GM21515 (cell line): ENCODE results near the gene PTH1R.

ENCODE experiments used
- ATAC-seq: cut with Tn5 transposase; IDR thresholded peaks from one replicate; pipeline ENCODE4 v1.9.1; 2021; ENCODE audit not compliant: unreplicated experiment

The PTH1R gene

GRCh38 chr3:46881596-46882376, 4.3 kb downstream of the PTH1R start:
- no peak for ATAC-seq

DNA sequence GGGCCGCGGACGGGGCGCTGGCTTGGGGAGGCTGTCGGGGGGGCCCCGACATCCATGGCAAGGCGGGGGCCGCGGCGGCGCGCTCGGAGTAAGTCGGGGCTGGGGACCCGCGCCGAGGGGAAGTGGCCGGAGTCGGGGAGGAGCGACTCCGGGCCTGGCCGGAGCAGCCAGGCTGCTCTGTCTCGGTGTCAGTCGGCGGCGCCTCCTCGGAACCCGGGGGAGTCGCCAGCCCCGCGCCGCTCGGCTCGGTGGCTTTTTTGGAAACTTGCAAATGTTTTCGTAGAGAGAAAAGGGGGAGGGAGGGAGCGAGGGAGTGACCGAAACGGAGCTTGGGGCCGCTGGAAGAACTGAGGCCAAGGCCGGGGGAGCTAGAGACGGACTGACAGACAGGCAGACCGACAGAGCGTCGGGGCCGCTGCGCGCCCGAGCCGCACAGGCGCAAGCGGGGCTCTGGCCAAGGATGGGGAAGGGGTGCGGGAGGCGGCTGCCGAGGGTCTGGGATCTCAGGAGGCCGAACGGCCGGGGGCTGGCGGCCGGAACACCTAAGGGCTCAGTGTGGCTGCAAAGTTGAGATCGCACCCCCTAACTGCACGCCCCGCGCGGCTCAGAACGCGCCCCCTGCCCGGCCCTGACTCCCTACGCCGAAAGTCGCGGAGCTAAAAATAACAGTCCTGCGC, 5.0 kb downstream of the PTH1R start:
- no peak for ATAC-seq

DNA sequence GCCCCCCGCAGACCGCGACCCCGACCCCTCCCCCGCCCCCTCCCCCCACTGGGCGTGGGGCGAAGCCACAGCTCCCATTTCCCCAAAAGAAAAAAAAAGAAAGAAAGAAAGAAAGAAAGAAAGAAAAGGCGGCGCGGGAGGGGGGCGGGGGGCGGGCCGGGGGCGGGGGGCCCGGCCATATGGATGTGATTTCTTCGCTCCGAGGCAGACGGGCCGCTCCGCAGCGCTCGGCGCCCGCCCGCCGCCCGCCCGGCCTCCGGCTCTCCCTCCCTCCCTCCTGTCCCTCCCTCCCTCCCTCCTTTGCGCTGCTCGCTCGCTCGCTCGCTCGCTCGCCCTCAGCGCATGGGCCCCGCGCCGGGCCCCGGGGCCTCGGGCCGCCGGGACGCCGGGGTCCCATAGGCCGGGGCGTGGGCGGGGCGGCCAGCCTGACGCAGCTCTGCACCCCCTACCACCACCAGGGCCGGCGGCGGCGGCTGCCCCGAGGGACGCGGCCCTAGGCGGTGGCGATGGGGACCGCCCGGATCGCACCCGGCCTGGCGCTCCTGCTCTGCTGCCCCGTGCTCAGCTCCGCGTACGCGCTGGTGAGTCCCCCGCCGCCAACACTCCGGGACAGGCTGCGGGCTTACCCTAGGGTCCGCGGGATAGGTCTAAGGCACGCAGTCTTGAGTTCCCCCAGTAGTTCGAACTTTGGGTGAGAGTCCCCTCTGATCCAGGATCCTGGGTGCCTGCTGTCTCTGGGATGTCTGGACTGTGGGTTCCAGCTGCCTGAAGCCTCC, 5.7 kb downstream of the PTH1R start:
- ATAC-seq: no peak

DNA sequence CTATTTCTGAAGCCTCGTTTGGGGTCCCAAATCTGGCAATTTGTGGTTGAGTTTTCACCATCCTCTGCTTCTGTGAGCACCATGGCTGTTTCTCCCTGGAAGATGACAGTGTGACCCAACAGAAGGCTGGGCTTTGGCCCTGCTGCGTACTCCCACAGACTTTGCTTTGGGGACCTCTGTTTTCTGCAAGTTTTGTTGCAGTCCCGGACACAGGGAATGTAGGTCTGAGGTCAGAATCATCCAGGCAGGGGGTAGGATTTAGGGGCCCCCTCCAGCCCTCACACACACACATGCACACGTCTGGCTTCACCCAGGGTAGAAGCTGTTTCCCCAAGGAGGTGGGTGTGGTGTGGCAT, 6.3 kb downstream of the PTH1R start:
- ATAC-seq: no peak

DNA sequence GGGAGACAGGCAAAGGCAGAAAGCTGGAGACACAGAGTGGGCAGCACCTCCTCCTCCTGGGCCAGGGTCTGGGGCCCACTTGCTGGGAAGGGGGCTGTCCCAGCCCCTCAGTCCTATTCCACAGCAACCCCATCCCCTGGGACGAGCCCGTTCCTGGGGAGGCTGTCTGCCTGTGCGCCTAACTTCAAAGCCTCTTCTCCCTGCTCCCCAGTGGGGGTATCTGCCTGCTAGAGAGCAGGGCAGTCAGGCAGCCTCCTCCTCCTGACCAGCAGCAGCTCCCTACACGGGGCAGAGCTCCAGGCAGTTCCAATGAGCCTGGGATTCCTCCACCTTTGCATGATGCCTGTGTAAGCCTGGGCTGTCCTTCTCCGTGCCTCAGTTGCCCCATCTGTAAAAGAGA, 6.9 kb downstream of the PTH1R start:
- ATAC-seq: no peak

DNA sequence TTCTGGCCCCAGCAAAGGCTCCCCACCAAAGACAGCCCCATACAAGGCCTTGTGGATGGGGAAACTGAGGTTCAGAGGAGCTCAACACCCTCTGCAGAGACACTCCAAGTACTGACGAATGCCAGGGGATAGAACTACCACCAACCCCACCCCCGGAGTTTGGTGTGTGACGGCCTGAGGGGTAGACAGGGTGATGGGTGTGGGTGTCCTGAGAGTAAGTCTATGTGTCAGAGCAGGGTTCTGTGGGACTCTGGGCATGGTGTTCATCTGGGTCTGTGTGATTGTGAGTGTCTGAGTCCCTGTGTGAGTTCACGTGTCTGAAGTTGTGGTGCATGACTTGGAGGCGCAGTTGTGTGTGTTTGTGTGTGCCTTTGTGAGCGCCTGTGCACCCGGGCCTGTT, 7.4 kb downstream of the PTH1R start:
- ATAC-seq: no peak

DNA sequence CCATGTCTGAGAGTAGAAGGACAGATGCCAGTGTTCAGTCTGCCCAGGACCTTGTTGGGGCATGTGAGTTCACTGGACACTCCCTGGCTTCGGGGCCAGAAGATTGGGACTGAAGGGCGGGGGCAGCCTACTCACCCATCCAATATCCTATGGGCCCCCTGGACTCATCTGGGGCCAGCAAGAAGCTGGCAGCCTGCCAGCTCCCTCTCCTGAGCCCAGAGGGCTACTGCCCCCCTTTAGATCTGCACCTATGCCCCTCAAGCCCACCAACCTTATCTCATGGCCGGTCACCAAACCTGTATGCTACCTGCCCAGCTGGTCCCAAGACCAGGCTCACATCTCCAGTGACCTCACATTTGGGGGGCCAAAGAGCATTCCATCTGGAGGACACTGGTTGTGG, 8.1 kb downstream of the PTH1R start:
- ATAC-seq: no peak

DNA sequence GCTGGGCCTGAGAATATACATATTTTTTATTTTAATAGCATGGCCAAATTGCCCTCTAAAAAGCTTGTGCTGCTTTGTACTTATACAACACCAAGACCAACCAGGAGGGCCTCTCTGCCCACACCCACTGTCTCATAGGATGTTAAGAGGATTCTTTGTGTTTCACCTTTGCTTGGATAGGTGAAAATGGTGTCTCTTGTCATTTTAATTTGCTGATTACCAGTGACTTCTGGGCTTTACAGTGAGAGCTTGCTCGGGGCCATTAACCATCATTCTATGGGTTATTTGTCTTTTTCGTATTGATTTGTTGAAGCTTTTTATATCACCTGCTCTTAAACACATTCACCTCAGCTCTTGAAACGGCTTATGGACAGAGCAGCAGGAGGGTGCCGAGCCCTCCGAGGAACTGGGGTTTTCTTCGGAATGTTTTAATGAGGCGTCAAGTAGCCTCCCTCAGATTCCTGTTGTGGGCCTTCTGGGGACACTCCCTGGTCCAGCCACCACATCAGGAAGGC, 10.5 kb downstream of the PTH1R start:
- ATAC-seq: no peak

DNA sequence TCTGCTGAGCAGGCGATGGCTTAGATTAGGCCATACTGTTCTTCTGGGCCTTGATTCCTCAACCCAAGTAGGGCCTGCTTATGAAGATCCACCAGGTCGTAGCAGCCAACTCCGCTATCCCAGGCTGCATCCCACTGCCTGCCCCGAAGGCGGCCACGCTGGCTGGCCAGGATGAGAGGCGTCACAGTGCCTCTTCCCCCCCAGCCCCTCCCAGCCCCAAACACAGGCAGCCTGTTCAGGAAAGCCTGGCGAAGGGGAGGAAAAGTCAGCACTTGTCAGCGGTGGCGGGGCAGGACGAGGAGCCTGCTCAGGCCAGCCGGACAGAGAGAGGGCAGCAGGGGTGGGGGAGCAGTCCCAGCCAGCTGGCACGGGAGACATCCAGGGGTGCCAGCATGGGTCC, 11.2 kb downstream of the PTH1R start:
- no peak for ATAC-seq

GRCh38 chr3:46889381-46890110, 12.0 kb downstream of the PTH1R start:
- no peak for ATAC-seq

GRCh38 chr3:46890132-46890531, 12.6 kb downstream of the PTH1R start:
- ATAC-seq: no peak

- no peak for ATAC-seq
These were observed 13.6 kb downstream of the PTH1R start for GRCh38 chr3:46891132-46891531.

GRCh38 chr3:46892285-46893145, 15.0 kb downstream of the PTH1R start:
- no peak for ATAC-seq

DNA sequence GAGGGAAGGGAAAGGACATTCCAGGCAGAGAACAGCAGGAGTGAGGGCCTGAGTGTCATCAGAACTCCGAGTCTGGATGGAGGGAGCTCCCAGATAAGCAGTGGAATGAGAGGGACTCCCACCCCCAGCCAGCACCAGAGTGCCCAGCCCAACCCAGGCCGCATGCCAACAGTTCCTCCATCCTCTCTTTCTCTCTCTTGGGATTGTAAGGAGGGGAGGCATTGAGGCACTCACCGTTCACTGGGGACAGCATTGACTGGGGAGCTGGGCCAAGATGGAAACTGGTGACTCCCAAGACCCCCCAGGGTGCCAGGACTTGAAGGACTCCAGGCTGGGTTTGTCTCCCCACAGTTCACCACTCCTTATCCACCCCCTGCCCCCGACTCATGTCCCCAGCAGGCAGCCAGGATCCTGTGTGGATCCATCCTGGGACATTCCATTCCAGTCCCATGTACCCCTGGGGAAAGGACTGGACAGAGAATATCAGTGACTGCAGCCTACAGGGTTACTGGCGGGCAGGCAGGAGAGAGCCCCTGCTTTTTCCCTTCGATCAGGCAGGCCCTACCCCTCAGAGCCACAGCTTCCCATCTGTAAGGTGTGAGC, 15.7 kb downstream of the PTH1R start:
- no peak for ATAC-seq

GRCh38 chr3:46893763-46894162, 16.2 kb downstream of the PTH1R start:
- ATAC-seq: no peak

GRCh38 chr3:46894256-46894655, 16.7 kb downstream of the PTH1R start:
- ATAC-seq: no peak

- no peak for ATAC-seq
These were observed 17.7 kb downstream of the PTH1R start for GRCh38 chr3:46895204-46895660.

DNA sequence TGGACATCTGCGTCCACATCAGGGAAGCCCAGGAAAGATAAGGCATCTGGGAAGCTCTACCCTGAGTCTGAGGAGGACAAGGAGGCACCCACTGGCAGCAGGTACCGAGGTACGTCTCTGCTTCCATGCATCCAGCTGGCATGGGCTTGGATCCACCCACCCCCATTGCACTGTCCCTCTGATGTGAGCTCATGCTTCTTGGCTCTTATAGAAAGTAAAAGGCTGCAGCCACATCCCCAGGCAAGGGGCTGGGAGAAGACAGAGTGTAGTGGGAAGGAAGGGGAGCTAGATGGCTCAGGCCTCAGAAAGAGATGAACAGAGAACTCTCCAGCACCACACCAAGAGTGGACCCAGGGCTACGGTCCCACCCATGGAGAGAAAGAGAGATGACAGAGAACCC, 18.2 kb downstream of the PTH1R start:
- ATAC-seq: no peak

DNA sequence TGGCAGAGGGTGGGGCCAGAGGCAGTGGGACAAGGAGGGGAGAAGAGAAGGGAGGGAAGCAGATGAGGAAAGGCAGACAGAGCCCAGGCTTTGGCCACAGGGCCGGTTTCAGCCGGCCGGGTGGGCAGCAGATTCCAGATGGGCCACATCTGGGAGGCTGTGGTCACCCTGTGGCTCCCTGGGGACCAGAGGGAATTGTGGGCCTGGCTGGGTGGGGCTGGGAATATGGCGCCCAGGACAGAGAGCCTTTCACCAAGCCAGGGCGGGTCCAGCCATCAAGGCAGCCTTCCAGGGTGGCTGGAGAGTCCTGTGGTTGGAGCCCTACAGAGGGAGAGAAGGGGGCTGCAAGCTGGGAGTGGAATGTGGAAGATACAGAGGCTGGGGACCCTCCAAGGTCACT, 18.9 kb downstream of the PTH1R start:
- no peak for ATAC-seq

- no peak for ATAC-seq
These were observed 19.5 kb downstream of the PTH1R start for GRCh38 chr3:46897031-46897430.
